CD4-positive, CD25-positive, alpha-beta regulatory T cell (primary cell): Measurements from ENCODE around the gene DENND4B. TPM values are rescaled to one million over a fixed set of nuclear protein-coding genes. Genes with fewer than 3 reads are reported as not detected.

Experiments
- ATAC-seq, 2 donors: fragments of 150-1000 bp; cut with Tn5 transposase; one replicate each; pipeline ENCODE4 v1.10.0; 2021; ENCODE audit warnings: low read depth in 2 of 2, moderate number of reproducible peaks in 2 of 2, moderate library complexity in 1 of 2
- DNase-seq, 3 donors: peaks; one replicate each; pipeline versions ENCODE4 v3.0.0 to v3.0.0-alpha.2; 2012 to 2022; ENCODE audit warnings: mixed read lengths in 1 of 3
- H3K27ac ChIP-seq: one replicate; pipeline ENCODE4 v1.7.0; 2013; ENCODE audit warnings: mild to moderate bottlenecking, low read length; ENCODE audit not compliant: insufficient read depth, poor library complexity, severe bottlenecking
- H3K27me3 ChIP-seq: one replicate; pipeline ENCODE4 v1.7.0; 2013; ENCODE audit warnings: low read length; ENCODE audit not compliant: control insufficient read depth, insufficient read depth
- H3K36me3 ChIP-seq: one replicate; pipeline ENCODE4 v1.7.0; 2013; ENCODE audit warnings: mild to moderate bottlenecking, low read length, moderate library complexity; ENCODE audit not compliant: control insufficient read depth, insufficient read depth
- H3K4me1 ChIP-seq: 2 replicates; pipeline ENCODE4 v1.7.0; 2013; ENCODE audit warnings: mild to moderate bottlenecking, low read length; ENCODE audit not compliant: insufficient read depth, control insufficient read depth, poor library complexity, severe bottlenecking
- H3K4me3 ChIP-seq: one replicate; pipeline ENCODE4 v1.7.0; 2013; ENCODE audit warnings: low read depth, mild to moderate bottlenecking, low read length, moderate library complexity
- H3K9me3 ChIP-seq, 2 experiments: 1 replicate in 1 of 2; 2 replicates in 1 of 2; pipeline ENCODE4 v1.7.0; 2013; ENCODE audit warnings: low read length in 2 of 2, mild to moderate bottlenecking in 1 of 2, moderate library complexity in 1 of 2; ENCODE audit not compliant: control insufficient read depth in 2 of 2
- H3K27ac Mint-ChIP-seq, 3 donors: one replicate each; pipeline ENCODE4 v1.8.0; 2020 to 2022; ENCODE audit warnings: mild to moderate bottlenecking in 3 of 3, mixed read lengths in 3 of 3, moderate library complexity in 2 of 3
- H3K27me3 Mint-ChIP-seq: one replicate; pipeline ENCODE4 v1.8.0; 2022; ENCODE audit warnings: mild to moderate bottlenecking, mixed read lengths
- H3K36me3 Mint-ChIP-seq: one replicate; pipeline ENCODE4 v1.8.0; 2020; ENCODE audit warnings: mixed read lengths
- H3K4me1 Mint-ChIP-seq, 4 donors: one replicate each; pipeline ENCODE4 v1.8.0; 2020 to 2022; ENCODE audit warnings: mixed read lengths in 4 of 4, mild to moderate bottlenecking in 1 of 4
- H3K4me3 Mint-ChIP-seq, 4 donors: one replicate each; pipeline ENCODE4 v1.8.0; 2020 to 2022; ENCODE audit warnings: mild to moderate bottlenecking in 4 of 4, mixed read lengths in 4 of 4, moderate library complexity in 3 of 4
- H3K9me3 Mint-ChIP-seq, 7 donors: one replicate each; pipeline ENCODE4 v1.8.0; 2020 to 2022; ENCODE audit warnings: mixed read lengths in 7 of 7, mild to moderate bottlenecking in 3 of 7, moderate library complexity in 2 of 7
- polyA plus RNA-seq, 4 donors: library from polyadenylated mRNA; unstranded; fragments of 300-500 nt; fragmentation: Illumina TruSeq; gene quantifications; one replicate each; pipeline ENCODE4 v1.2.3, GENCODE V29; 2021
- total RNA-seq: library from RNA; stranded (reverse); gene quantifications from one replicate; pipeline ENCODE4 v1.2.3, GENCODE V29; 2022

DENND4B gene
- total and polyA plus RNA-seq, 5 donors from 2014 or later, result 11.2 to 133 (median 13.7) TPM

DNA sequence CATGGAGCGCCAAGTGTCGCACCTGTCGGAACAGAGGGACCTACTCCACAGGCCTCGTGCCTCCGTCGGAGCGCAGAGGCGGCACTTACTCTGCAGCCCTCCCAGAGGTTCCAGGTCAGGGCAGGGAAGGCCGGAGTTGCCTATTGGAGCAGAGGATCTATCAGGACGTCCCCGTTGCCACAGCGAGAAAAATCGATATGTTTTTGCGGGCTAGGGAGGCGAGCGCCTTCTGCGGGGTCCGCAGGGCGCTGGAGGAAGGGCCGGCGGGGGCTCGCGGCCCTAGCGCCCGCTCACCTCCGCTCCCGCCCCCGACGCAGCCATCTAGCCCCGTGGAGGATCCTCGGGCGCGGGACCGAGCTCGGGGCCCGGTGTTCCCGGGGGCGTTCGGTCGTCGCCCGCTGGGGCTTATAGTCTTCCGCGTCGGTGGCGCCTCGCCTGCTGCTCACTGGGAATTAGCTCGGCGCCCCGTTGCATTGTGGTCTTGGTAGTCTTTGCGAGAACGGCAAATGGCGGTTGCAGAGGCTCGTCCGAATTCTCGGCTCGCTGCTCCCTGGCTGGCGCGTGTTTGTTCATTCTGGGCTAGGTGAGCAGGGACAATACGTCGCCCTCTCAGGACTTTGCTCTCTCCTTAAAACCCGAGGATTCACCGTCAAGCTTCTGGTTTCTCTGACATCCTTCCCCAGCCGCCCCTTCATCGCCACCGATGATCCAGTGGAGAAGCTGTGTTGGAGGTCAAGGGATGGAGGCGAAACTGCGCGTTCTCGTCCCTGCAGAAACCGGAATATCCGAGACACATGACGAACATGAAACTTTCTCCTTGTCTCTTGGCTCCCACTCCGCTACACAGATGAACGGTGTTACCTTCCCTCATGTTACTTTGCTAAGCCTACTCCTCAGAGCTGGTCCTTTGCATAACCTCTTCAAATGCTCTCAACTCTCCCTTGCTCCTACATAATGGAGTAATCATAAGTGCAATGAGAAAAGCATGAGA lies 31.0 kb upstream of the DENND4B start, which contains the start of gene JTB:
TSS of gene JTB (minus strand) at position 425 of the 991 bp plus-strand sequence. CDS start at position 3, 422 bp downstream.
- ATAC-seq (peak; percentile 94 to 97), DNase-seq (peak; percentile 80 to 87 (median 83))
- Mint-ChIP-seq H3K4me3 (peak within 1 kb of the TSS; percentile 97), H3K27me3 (no peaks in the 10 kb centered on the region), H3K9me3 (no peaks in the 10 kb centered on the region), H3K27ac (peak within 1 kb of the TSS; percentile 94 to 98 (median 97)), H3K36me3 (peaks cover 23% of the 10 kb centered on the region), H3K4me1 (peaks cover 4 to 37% (median 25%) of the 10 kb centered on the region in 4 donors)
- Histone ChIP-seq H3K36me3 (peaks cover 25% of the 10 kb centered on the region), H3K4me3 (peak within 1 kb of the TSS; percentile 96), H3K9me3 (no peaks in the 10 kb centered on the region), H3K4me1 (peaks cover 27% of the 10 kb centered on the region), H3K27ac (peak within 1 kb of the TSS; percentile 81), H3K27me3 (no peaks in the 10 kb centered on the region)

DNA sequence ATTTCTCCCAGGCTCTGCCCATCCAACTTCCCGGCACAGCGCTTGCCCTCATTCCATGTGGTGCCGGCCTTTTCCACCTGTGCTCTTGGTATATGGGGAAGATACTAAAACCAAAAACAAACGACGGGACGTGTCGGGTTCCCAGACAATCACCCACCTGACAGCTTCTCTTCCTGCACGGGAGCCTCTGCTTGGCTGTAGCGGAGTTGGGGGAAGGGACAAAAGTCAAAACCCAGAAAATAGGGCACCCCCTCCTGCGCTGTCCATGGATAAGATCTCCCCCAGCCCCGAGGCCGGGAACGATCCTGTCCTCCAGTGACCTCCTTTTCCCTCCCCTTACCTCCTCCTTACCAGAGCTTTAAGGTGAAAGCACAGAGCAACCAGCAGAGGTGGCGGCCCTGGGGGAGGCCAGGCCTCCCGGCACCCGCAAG lies 30.3 kb upstream of the DENND4B start:
- Histone ChIP-seq H3K9me3 (no peaks in the 10 kb centered on the region), H3K4me3 (peak overlapping the region; percentile 74), H3K4me1 (peaks cover 27% of the 10 kb centered on the region), H3K27me3 (no peaks in the 10 kb centered on the region), H3K27ac (peak overlapping the region; percentile 81), H3K36me3 (peaks cover 25% of the 10 kb centered on the region)
- no peak for ATAC-seq
- Mint-ChIP-seq H3K27me3 (no peaks in the 10 kb centered on the region), H3K27ac (peak overlapping the region; percentile 94 to 98 (median 97)), H3K4me3 (peak overlapping the region; percentile 97), H3K9me3 (no peaks in the 10 kb centered on the region), H3K36me3 (peaks cover 25% of the 10 kb centered on the region), H3K4me1 (peaks cover 4 to 42% (median 29%) of the 10 kb centered on the region in 4 donors)
- no peak for DNase-seq

DNA sequence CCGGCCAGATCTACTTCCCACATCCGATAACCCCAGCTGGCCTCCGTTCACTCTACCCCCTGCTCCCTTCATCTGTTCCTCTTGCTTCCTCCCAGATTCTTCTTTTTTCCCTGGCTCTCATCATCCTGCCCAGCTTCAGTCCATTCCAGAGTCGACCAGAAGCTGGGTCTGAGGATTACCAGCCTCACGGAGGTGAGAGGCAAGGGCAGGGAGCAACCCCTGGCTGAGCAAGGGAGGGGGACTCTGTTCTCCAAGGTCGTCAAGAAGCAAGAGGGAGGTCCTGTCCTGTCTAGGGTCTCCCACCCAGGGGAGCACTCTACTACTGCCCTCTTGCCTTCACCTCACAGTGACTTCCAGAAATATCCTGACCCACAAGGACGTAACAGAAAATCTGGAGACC lies 27.0 kb upstream of the DENND4B start:
- no peak for ATAC-seq

DNA sequence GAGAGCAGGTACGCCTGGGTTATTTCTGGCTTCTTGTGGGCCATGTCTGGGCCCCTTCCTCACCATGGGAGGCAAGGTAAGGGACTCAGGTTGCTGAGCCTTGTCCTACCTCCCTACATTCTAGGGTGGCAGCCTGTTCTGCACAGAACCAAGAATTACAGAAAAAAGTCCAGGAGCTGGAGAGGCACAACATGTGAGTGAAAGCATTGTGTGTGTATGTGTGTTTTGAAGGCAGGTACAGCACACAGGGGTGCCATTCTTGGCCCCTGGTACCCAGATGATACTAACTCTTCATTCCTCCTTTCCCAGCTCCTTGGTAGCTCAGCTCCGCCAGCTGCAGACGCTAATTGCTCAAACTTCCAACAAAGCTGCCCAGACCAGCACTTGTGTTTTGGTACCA lies 26.6 kb upstream of the DENND4B start:
- H3K4me1 Mint-ChIP-seq, result peaks cover 4 to 38% (median 26%) of the 10 kb centered on the region in 4 donors
- H3K9me3 ChIP-seq, result no peaks in the 10 kb centered on the region

More for the DNA sequence above, 27.0 kb upstream of the DENND4B start:
- H3K27ac ChIP-seq, result no peak overlapping the region
- no peak for DNase-seq
- no peaks in the 10 kb centered on the region for H3K27me3 Mint-ChIP-seq
- no peaks in the 10 kb centered on the region for H3K9me3 Mint-ChIP-seq
- peaks cover 24% of the 10 kb centered on the region for H3K4me1 ChIP-seq
- H3K4me1 Mint-ChIP-seq, result peaks cover 4 to 42% (median 29%) of the 10 kb centered on the region in 4 donors
- H3K27ac Mint-ChIP-seq, result peak overlapping the region in 1 of 3 donors; percentile 65
- no peak overlapping the region for H3K4me3 ChIP-seq
- H3K4me3 Mint-ChIP-seq, result peak overlapping the region in 1 of 4 donors; percentile 72
- H3K36me3 ChIP-seq, result peaks cover 25% of the 10 kb centered on the region
- no peaks in the 10 kb centered on the region for H3K9me3 ChIP-seq
- H3K27me3 ChIP-seq, result no peaks in the 10 kb centered on the region
- H3K36me3 Mint-ChIP-seq, result peaks cover 25% of the 10 kb centered on the region

DNA sequence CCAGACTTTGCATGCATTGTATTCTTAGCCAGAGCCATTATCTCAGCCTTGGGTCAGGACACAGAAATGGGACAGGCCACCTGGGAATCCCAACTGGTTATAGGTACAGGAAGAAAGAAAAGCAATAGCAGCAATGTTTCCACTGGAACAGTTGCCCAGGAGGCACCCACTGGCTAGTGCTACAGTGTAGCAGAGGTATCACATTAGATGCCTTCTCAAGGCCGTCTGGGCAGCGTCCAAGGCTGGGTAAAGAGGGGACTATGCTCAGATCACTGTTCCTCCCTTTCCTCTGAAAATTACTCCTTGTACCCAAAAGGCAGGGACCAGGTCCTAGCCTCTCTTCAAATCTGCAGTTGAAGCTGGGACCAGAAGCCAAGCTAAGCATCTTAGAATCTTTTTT lies 23.8 kb upstream of the DENND4B start:
- no peak overlapping the region for H3K4me3 ChIP-seq
- H3K27me3 Mint-ChIP-seq, result no peaks in the 10 kb centered on the region

More for the DNA sequence above, 26.6 kb upstream of the DENND4B start:
- Histone ChIP-seq H3K4me3 (no peak overlapping the region), H3K27ac (no peak overlapping the region), H3K4me1 (peaks cover 22% of the 10 kb centered on the region), H3K36me3 (peaks cover 25% of the 10 kb centered on the region), H3K27me3 (no peaks in the 10 kb centered on the region)
- peaks cover 25% of the 10 kb centered on the region for H3K36me3 Mint-ChIP-seq
- no peaks in the 10 kb centered on the region for H3K9me3 Mint-ChIP-seq
- ATAC-seq (no peak), DNase-seq (no peak)
- H3K4me3 Mint-ChIP-seq, result peak overlapping the region in 2 of 4 donors; percentile 13 to 72
- no peaks in the 10 kb centered on the region for H3K27me3 Mint-ChIP-seq
- peak overlapping the region in 1 of 3 donors; percentile 65 for H3K27ac Mint-ChIP-seq

DNA sequence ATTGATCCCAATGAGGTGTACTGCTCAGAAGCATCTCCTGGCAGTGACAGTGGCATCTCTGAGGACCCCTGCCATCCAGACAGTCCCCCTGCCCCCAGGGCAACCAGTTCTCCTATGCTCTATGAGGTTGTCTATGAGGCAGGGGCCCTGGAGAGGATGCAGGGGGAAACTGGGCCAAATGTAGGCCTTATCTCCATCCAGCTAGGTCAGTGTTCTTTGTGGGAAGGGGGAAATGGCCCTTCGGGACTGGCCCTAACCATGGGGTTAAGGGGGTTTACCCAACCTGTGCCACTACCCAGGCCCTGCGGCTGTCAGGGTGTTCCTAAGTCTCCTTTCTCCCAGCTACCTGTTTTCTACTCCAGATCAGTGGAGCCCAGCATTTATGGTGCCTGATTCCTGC lies 22.5 kb upstream of the DENND4B start:
- Mint-ChIP-seq H3K36me3 (peaks cover 11% of the 10 kb centered on the region), H3K27ac (peak overlapping the region in 2 of 3 donors; percentile 72 to 77), H3K27me3 (no peaks in the 10 kb centered on the region), H3K9me3 (peaks cover 0 to 1% (median 0%) of the 10 kb centered on the region in 7 donors), H3K4me1 (peaks cover 16 to 48% (median 29%) of the 10 kb centered on the region in 4 donors), H3K4me3 (peak overlapping the region in 3 of 4 donors; percentile 42 to 64 (median 48))
- DNase-seq, result no peak
- H3K9me3 ChIP-seq, result no peaks in the 10 kb centered on the region
- peaks cover 33% of the 10 kb centered on the region for H3K4me1 ChIP-seq
- H3K27ac ChIP-seq, result peak overlapping the region; percentile 89
- no peaks in the 10 kb centered on the region for H3K27me3 ChIP-seq
- ATAC-seq, result no peak
- no peak overlapping the region for H3K4me3 ChIP-seq
- H3K36me3 ChIP-seq, result peaks cover 8% of the 10 kb centered on the region

More for the DNA sequence above, 23.8 kb upstream of the DENND4B start:
- peaks cover 18% of the 10 kb centered on the region for H3K36me3 ChIP-seq
- H3K27me3 ChIP-seq, result no peaks in the 10 kb centered on the region
- DNase-seq (no peak), ATAC-seq (no peak)
- Mint-ChIP-seq H3K4me1 (peaks cover 15 to 43% (median 27%) of the 10 kb centered on the region in 4 donors), H3K27ac (peak overlapping the region in 2 of 3 donors; percentile 31 to 77), H3K36me3 (peaks cover 19% of the 10 kb centered on the region), H3K4me3 (peak overlapping the region in 1 of 4 donors; percentile 27), H3K9me3 (peaks cover 0 to 1% (median 0%) of the 10 kb centered on the region in 7 donors)
- no peaks in the 10 kb centered on the region for H3K9me3 ChIP-seq
- no peak overlapping the region for H3K27ac ChIP-seq
- peaks cover 26% of the 10 kb centered on the region for H3K4me1 ChIP-seq

DNA sequence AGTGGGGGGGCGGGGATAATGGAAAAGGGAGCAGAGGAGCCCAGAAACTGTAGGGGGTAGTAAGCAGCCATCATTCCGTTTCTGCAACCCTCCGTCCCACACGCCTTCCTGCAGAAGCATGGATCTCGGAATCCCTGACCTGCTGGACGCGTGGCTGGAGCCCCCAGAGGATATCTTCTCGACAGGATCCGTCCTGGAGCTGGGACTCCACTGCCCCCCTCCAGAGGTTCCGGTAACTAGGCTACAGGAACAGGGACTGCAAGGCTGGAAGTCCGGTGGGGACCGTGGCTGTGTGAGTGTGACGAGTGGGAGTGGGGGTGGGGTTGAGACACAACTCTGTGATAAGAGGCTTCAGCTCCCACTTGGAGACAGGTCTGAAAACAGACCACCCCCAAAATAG lies 21.9 kb upstream of the DENND4B start:
- Mint-ChIP-seq H3K27me3 (no peaks in the 10 kb centered on the region), H3K4me1 (peaks cover 19 to 50% (median 34%) of the 10 kb centered on the region in 4 donors), H3K36me3 (peaks cover 7% of the 10 kb centered on the region), H3K4me3 (peak overlapping the region; percentile 42 to 95 (median 78)), H3K27ac (peak overlapping the region; percentile 77 to 99 (median 96)), H3K9me3 (peaks cover 0 to 1% (median 0%) of the 10 kb centered on the region in 7 donors)
- peaks cover 38% of the 10 kb centered on the region for H3K4me1 ChIP-seq
- peak overlapping the region; percentile 89 for H3K27ac ChIP-seq
- no peak for ATAC-seq
- H3K36me3 ChIP-seq, result peaks cover 3% of the 10 kb centered on the region
- no peak overlapping the region for H3K4me3 ChIP-seq
- H3K27me3 ChIP-seq, result no peaks in the 10 kb centered on the region
- H3K9me3 ChIP-seq, result no peaks in the 10 kb centered on the region
- DNase-seq, result no peak
